WI38 (cell line): ENCODE measurements around the gene DENND4C.

ENCODE experiments used
- H3K4me3 ChIP-seq: 2 replicates; pipeline ENCODE4 v1.5.1; 2011; ENCODE audit warnings: low read depth, mild to moderate bottlenecking, control low read depth, low read length
- CTCF ChIP-seq: IDR thresholded peaks from 2 replicates; pipeline ENCODE4 v1.5.1; 2012; ENCODE audit warnings: low read depth, mild to moderate bottlenecking, control low read depth, low read length

DENND4C gene

DNA sequence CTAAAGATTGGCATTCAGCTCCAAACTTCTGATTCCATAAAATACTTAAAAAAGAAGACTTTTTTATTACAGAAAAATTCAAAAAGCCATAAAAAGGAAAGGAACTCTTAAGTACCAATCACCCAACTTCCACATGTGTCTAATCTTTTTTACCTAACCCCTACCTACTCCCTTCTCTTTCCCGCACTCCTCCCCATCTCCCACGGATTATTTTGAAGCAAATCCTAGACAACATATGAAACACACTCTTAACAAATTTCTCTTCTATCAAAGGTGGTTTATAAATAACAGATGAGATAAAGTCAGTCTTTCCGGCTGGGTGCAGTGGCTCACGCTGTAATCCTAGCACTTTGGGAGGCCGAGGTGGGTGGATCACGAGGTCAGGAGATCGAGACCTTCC, 5.9 kb upstream of the DENND4C start:
- no peak overlapping the region for H3K4me3 ChIP-seq
- TF ChIP-seq CTCF = no peak

DNA sequence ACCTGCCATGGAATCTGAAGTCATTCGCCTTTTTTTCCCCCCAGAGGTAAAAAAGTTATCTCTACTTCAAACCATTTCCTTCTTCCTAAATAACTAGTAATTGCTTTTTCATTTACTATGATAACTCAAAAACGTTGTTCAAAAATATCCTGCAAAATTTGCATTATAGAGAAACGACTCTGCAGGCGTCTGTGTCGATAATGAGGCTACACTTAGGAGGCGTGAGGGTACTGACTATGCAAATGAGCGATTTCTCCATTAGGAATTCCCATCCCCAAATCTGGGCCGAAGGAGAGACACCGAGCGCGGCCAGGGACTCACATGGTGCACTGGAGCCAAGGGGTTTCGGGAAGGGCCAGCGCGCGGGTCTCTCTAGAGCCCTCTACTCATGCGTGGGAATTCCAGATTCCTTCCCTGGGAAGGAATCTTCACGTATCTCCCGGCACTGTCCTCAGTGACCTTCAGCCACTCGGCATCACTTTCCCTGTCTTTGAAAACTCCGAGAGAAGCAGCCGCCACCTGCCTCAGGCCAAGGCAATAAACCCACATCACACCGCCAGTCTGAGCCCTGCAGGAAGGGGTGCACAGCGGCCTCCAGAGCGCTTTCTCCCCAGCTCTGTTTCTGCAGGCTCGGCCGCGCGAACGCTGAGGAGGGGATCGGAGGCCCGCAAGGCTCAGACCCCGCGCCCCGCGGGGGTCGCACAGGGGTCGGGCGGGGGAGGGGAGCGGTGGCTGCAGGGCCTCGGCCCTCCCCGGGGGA, 718 bp upstream of the DENND4C start:
- H3K4me3 ChIP-seq = peak overlapping the region; percentile 93
- TF ChIP-seq CTCF = no peak

DNA sequence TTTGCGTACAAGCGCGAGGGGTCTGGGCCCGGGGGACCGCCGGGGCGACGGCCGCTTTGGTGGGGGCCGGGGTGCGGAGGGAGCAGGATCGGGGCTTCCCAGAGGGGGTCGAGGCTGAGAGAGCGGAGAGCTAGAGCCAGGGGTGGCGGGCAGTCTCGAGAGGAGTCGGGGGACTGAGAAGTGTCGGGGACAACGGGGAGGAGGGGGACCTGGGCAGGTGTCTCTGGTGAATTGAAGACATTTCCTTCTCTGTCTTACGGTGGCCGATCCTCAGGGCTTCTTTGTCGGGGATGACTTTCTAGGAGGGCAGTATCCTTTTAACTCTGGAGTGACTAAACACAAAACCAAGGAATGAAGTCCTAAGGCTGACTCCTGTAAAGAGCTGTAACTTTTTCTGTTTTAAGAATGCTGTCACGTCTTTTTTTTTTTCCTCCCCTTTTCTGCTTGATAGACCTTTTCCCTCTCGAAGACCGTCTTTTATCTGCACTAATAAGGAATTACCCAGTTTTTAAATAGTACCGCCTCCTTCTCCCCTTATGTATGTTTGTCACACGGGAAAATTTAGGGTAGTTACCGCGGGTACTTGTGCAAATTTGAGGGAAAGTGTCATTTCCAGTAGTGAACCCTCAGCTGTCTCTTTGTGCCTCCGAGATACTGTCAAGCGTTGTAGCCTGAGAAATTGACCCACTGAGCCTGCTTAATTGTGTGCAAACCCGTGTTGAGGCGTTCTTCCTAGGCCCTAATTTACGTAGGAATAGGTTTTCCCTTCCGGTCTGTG, 822 bp downstream of the DENND4C start:
- peak overlapping the region; percentile 93 for H3K4me3 ChIP-seq
- TF ChIP-seq CTCF = no peak

DNA sequence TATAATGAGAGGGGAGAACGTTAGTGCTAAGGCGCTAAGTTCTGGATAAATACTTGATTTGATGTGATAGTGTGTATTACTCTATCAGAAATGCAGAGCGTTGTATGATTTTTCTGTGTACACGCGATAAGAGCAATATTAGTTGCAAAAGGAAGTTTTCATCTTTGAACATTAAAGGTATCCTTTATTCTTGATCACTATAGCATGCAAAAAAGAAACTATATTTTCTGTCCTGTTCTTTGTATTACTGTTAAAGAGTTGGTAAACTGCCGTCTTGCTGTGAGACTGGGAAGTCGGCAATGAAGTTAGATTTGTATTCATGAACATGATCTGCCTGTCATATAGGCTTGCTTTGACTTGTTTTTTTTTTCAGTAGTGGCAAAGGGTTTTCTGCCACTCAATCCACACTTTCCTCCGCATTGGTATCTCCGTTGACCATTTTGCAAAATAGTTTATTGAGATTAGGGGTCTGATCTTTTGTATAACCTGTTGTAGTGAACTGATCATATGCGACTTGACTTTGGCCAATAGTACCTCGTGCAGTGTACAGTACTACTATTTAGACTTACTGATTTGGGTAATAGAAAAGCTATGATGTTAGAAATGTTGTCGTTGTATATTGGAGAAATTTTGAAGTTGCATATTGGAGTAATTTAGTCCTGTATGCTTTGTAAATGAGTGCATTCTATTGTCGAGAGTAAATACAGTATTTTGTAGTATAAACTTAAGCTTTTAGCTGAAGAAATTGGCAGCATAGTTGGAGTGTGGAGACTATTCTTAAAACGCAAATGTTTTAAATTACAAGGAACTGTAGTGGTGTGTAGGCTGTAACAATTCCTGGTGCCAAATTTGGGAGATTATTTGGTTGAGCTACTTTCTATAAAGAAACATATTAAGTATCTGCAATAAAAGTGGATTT, 1.7 kb downstream of the DENND4C start:
- TF ChIP-seq CTCF = no peak

GRCh38 chr9:19232823-19233194, 2.3 kb downstream of the DENND4C start:
- H3K4me3 ChIP-seq = peak overlapping the region; percentile 93
- no peak for TF ChIP-seq CTCF

More for the DNA sequence above, 1.7 kb downstream of the DENND4C start:
- H3K4me3 ChIP-seq = peak overlapping the region; percentile 93

DNA sequence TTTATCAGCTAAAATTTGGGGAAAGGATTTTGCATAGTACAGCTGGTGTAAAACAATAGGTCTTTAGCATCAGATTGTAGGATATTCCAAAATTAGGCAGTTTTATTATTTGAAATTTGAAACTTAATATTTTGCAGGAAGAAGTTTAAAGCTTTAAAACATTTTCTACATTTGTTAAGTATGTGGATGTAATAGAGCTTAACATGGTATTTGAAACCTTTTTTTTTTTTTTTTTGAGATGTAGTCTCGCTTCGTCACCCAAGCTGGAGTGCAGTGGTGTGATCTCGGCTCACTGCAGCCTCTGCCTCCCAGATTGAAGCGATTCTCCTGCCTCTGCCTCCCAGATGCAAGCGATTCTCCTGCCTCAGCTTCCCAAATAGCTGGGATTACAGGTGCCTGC, 2.9 kb downstream of the DENND4C start:
- TF ChIP-seq CTCF = no peak
- H3K4me3 ChIP-seq = no peak overlapping the region
